Astrocyte (in vitro differentiated cells and primary cell): Measurements from ENCODE around the gene IGSF21. TPM values are rescaled to one million over a fixed set of nuclear protein-coding genes. Genes with fewer than 3 reads are reported as not detected.

ENCODE experiments used
- DNase-seq: peaks from one replicate; pipeline ENCODE4 v3.0.0-alpha.2; 2010; ENCODE audit warnings: low read depth
- FAIRE-seq: peaks from 2 replicates; lab custom pipeline; 2011; peaks lifted over from hg19 to GRCh38; lab: Jason Lieb, UNC
- H2AFZ ChIP-seq: 2 replicates; pipeline ENCODE4 v1.6.0; 2012; ENCODE audit warnings: low read depth, low read length, inconsistent platforms
- H3K27ac ChIP-seq: 2 replicates; pipeline ENCODE4 v1.5.1; 2011; ENCODE audit warnings: low read depth, low read length, inconsistent platforms
- H3K27me3 ChIP-seq: 2 replicates; pipeline ENCODE4 v1.6.0; 2011; ENCODE audit warnings: low read length, inconsistent platforms; ENCODE audit not compliant: insufficient read depth
- H3K36me3 ChIP-seq: 2 replicates; pipeline ENCODE4 v1.5.1; 2011; ENCODE audit warnings: low read length, inconsistent platforms; ENCODE audit not compliant: insufficient read depth
- H3K4me1 ChIP-seq: 2 replicates; pipeline ENCODE4 v1.5.1; 2011; ENCODE audit warnings: low read length, inconsistent platforms; ENCODE audit not compliant: insufficient read depth
- H3K4me2 ChIP-seq: 2 replicates; pipeline ENCODE4 v1.6.0; 2012; ENCODE audit warnings: low read length, inconsistent platforms
- H3K4me3 ChIP-seq: 2 replicates; pipeline ENCODE4 v1.5.1; 2011; ENCODE audit warnings: low read depth, mild to moderate bottlenecking, low read length, inconsistent platforms; ENCODE audit not compliant: insufficient read depth
- H3K79me2 ChIP-seq: 2 replicates; pipeline ENCODE4 v1.6.0; 2012; ENCODE audit warnings: mild to moderate bottlenecking, low read length, inconsistent platforms; ENCODE audit not compliant: insufficient read depth
- H3K9ac ChIP-seq: 2 replicates; pipeline ENCODE4 v1.6.0; 2012; ENCODE audit warnings: mild to moderate bottlenecking, low read length, inconsistent platforms
- H3K9me3 ChIP-seq: 2 replicates; pipeline ENCODE4 v1.5.1; 2012; ENCODE audit warnings: low read depth, mild to moderate bottlenecking, low read length, inconsistent platforms; ENCODE audit not compliant: insufficient read depth
- H4K20me1 ChIP-seq: 2 replicates; pipeline ENCODE4 v1.6.0; 2012; ENCODE audit warnings: low read length, inconsistent platforms; ENCODE audit not compliant: insufficient read depth
- H3K27ac Mint-ChIP-seq: one replicate; pipeline ENCODE4 v1.8.0; 2021; ENCODE audit warnings: mild to moderate bottlenecking, mixed read lengths; ENCODE audit not compliant: unreplicated experiment
- H3K27me3 Mint-ChIP-seq: one replicate; pipeline ENCODE4 v1.8.0; 2021; ENCODE audit warnings: low read depth, mixed read lengths; ENCODE audit not compliant: unreplicated experiment
- H3K36me3 Mint-ChIP-seq: one replicate; pipeline ENCODE4 v1.8.0; 2021; ENCODE audit warnings: low read depth, mixed read lengths; ENCODE audit not compliant: unreplicated experiment
- H3K4me1 Mint-ChIP-seq: one replicate; pipeline ENCODE4 v1.8.0; 2021; ENCODE audit warnings: low read depth, mixed read lengths; ENCODE audit not compliant: unreplicated experiment
- H3K4me3 Mint-ChIP-seq: one replicate; pipeline ENCODE4 v1.8.0; 2021; ENCODE audit warnings: mild to moderate bottlenecking, moderate library complexity, mixed read lengths; ENCODE audit not compliant: unreplicated experiment
- H3K9me3 Mint-ChIP-seq: one replicate; pipeline ENCODE4 v1.8.0; 2021; ENCODE audit warnings: mild to moderate bottlenecking, mixed read lengths; ENCODE audit not compliant: unreplicated experiment
- CTCF ChIP-seq: IDR thresholded peaks from 2 replicates; pipeline ENCODE4 v1.5.1; 2011; ENCODE audit warnings: low read depth, mild to moderate bottlenecking, inconsistent platforms, low read length, moderate library complexity; ENCODE audit not compliant: insufficient read depth
- EZH2 ChIP-seq: IDR thresholded peaks from 2 replicates; pipeline ENCODE4 v1.6.1; 2012; ENCODE audit warnings: mild to moderate bottlenecking, low read length, inconsistent platforms; ENCODE audit not compliant: insufficient read depth
- total RNA-seq: library from RNA; stranded (reverse); gene quantifications from 2 replicates; pipeline ENCODE4 v1.2.1, GENCODE V29; 2021

Gene IGSF21
- total RNA-seq, 1 donor from 2014 or later, result not detected

GRCh38 chr1:18108299-18109057 lies 880 bp downstream of the IGSF21 start:
- H3K9me3 ChIP-seq, result no peaks in the 10 kb centered on the region
- no peak overlapping the region for H2AFZ ChIP-seq
- Mint-ChIP-seq H3K4me3 (no peak overlapping the region), H3K36me3 (no peaks in the 10 kb centered on the region), H3K27me3 (peaks cover 82% of the 10 kb centered on the region), H3K27ac (no peak overlapping the region), H3K4me1 (peaks cover 7% of the 10 kb centered on the region), H3K9me3 (peaks cover 2% of the 10 kb centered on the region)
- no peak overlapping the region for H3K9ac ChIP-seq
- TF ChIP-seq CTCF (no peak), EZH2 (peak; percentile 59)
- H4K20me1 ChIP-seq, result no peaks in the 10 kb centered on the region
- no peak overlapping the region for H3K4me3 ChIP-seq
- FAIRE-seq (no peak), DNase-seq (no peak)
- H3K27me3 ChIP-seq, result peaks cover 65% of the 10 kb centered on the region
- H3K79me2 ChIP-seq, result no peaks in the 10 kb centered on the region
- H3K4me1 ChIP-seq, result no peaks in the 10 kb centered on the region
- no peak overlapping the region for H3K27ac ChIP-seq
- H3K4me2 ChIP-seq, result no peak overlapping the region
- H3K36me3 ChIP-seq, result no peaks in the 10 kb centered on the region

GRCh38 chr1:18109058-18109755 lies 1.6 kb downstream of the IGSF21 start:
- Histone ChIP-seq H3K4me3 (no peak overlapping the region), H3K27ac (no peak overlapping the region), H2AFZ (no peak overlapping the region), H4K20me1 (no peaks in the 10 kb centered on the region), H3K79me2 (no peaks in the 10 kb centered on the region), H3K36me3 (no peaks in the 10 kb centered on the region), H3K27me3 (peaks cover 65% of the 10 kb centered on the region), H3K4me1 (no peaks in the 10 kb centered on the region), H3K9ac (no peak overlapping the region), H3K4me2 (no peak overlapping the region), H3K9me3 (no peaks in the 10 kb centered on the region)
- Mint-ChIP-seq H3K36me3 (no peaks in the 10 kb centered on the region), H3K27ac (no peak overlapping the region), H3K4me1 (peaks cover 7% of the 10 kb centered on the region), H3K4me3 (no peak overlapping the region), H3K9me3 (peaks cover 2% of the 10 kb centered on the region), H3K27me3 (peaks cover 83% of the 10 kb centered on the region)
- DNase-seq, result no peak
- TF ChIP-seq EZH2 (no peak), CTCF (no peak)
- no peak for FAIRE-seq
